Keratinocyte (primary cell): ENCODE measurements around the gene PEX16. TPM values are rescaled to one million over a fixed set of nuclear protein-coding genes. Genes with fewer than 3 reads are reported as not detected.

Experiments
- DNase-seq: peaks from one replicate; pipeline ENCODE4 v3.0.0-alpha.2; 2011; ENCODE audit warnings: low read depth, missing footprints, low spot score
- FAIRE-seq: peaks from 2 replicates; lab custom pipeline; 2011; peaks lifted over from hg19 to GRCh38; lab: Jason Lieb, UNC
- H2AFZ ChIP-seq: 2 replicates; pipeline ENCODE4 v1.6.0; 2012; ENCODE audit warnings: low read length, control low read depth, inconsistent platforms; ENCODE audit not compliant: control insufficient read depth
- H3K27ac ChIP-seq: 2 replicates; pipeline ENCODE4 v1.5.1; 2011; ENCODE audit warnings: low read length; ENCODE audit not compliant: control insufficient read depth, insufficient read depth
- H3K27me3 ChIP-seq: 3 replicates; pipeline ENCODE4 v1.6.0; 2011; ENCODE audit warnings: low read length; ENCODE audit not compliant: control insufficient read depth, insufficient read depth; ENCODE audit errors: extremely low read depth
- H3K36me3 ChIP-seq, 2 experiments: 2 replicates in 1 of 2; 3 replicates in 1 of 2; pipeline ENCODE4 v1.5.1; 2011; ENCODE audit warnings: low read length in 2 of 2, mild to moderate bottlenecking in 1 of 2; ENCODE audit not compliant: control insufficient read depth in 2 of 2, insufficient read depth in 2 of 2; ENCODE audit errors: extremely low read depth in 1 of 2
- H3K4me1 ChIP-seq: 3 replicates; pipeline ENCODE4 v1.5.1; 2011; ENCODE audit warnings: low read length; ENCODE audit not compliant: control insufficient read depth, insufficient read depth; ENCODE audit errors: extremely low read depth
- H3K4me2 ChIP-seq: 3 replicates; pipeline ENCODE4 v1.6.0; 2011; ENCODE audit warnings: low read depth, low read length; ENCODE audit not compliant: control insufficient read depth, insufficient read depth; ENCODE audit errors: extremely low read depth
- H3K4me3 ChIP-seq, 3 experiments: fragments of 200-600 bp in 1 of 3; sonication (generic) in 1 of 3; 2 replicates in 2 of 3; 3 replicates in 1 of 3; pipeline ENCODE4 v1.5.1; 2011 to 2016; ENCODE audit warnings: low read length in 3 of 3, mild to moderate bottlenecking in 3 of 3, control low read depth in 2 of 3, inconsistent platforms in 1 of 3, low read depth in 1 of 3, mixed read lengths in 1 of 3, mixed run types in 1 of 3, moderate library complexity in 1 of 3; ENCODE audit not compliant: control insufficient read depth in 2 of 3, insufficient read depth in 2 of 3; ENCODE audit errors: extremely low read depth in 1 of 3
- H3K79me2 ChIP-seq: 2 replicates; pipeline ENCODE4 v1.6.0; 2012; ENCODE audit warnings: low read length; ENCODE audit not compliant: control insufficient read depth, insufficient read depth
- H3K9ac ChIP-seq: 3 replicates; pipeline ENCODE4 v1.6.0; 2011; ENCODE audit warnings: low read length; ENCODE audit not compliant: control insufficient read depth, insufficient read depth; ENCODE audit errors: extremely low read depth
- H3K9me1 ChIP-seq: 3 replicates; pipeline ENCODE4 v1.6.0; 2011; ENCODE audit warnings: low read length; ENCODE audit not compliant: control insufficient read depth, insufficient read depth; ENCODE audit errors: extremely low read depth
- H3K9me3 ChIP-seq: 2 replicates; pipeline ENCODE4 v1.5.1; 2012; ENCODE audit warnings: low read depth, low read length; ENCODE audit not compliant: control insufficient read depth
- H4K20me1 ChIP-seq: 3 replicates; pipeline ENCODE4 v1.6.0; 2011; ENCODE audit warnings: low read length; ENCODE audit not compliant: control insufficient read depth, insufficient read depth; ENCODE audit errors: extremely low read depth
- CTCF ChIP-seq, 3 experiments: IDR thresholded peaks in 1 of 3; conservative IDR thresholded peaks in 1 of 3; optimal IDR thresholded peaks in 1 of 3; 2 replicates in 2 of 3; 3 replicates in 1 of 3; pipeline versions ENCODE3 to v1.5.1; 2011; ENCODE audit warnings: low read length in 3 of 3, mild to moderate bottlenecking in 3 of 3, moderate library complexity in 2 of 3, control low read depth in 1 of 3, inconsistent platforms in 1 of 3; ENCODE audit not compliant: insufficient read depth in 2 of 3; ENCODE audit errors: extremely low read depth in 1 of 3
- EZH2 ChIP-seq: IDR thresholded peaks from one replicate; pipeline ENCODE4 v1.6.1; 2012; ENCODE audit warnings: inconsistent platforms, mild to moderate bottlenecking, low read length, moderate library complexity
- dilution Hi-C: fragments of 300-500 bp; cut with MboI; formaldehyde crosslinking; loops from one replicate; pipeline ENCODE4 v1.7.0; 2020; ENCODE audit warnings: low sequenced_read_pairs; ENCODE audit not compliant: extremely low pct_ligation_motif_present
- polyA plus RNA-seq, 5 experiments: library from polyadenylated mRNA; depleted of rRNA in 3 of 5; stranded (reverse) in 3 of 5; stranded (forward) in 1 of 5; unstranded in 1 of 5; fragments of >200 nt; gene quantifications; 1 replicate in 1 of 5; 2 replicates in 3 of 5; 3 replicates in 1 of 5; pipeline versions ENCODE4 v1.2.1 to v1.2.3, GENCODE V29; 2011 to 2012; ENCODE audit warnings: missing spikeins in 2 of 5, low read depth in 1 of 5, low replicate concordance in 1 of 5

The PEX16 gene
- polyA plus RNA-seq, 1 donor (not counting 4 experiments of a cell fraction or from before 2014, with no cell fraction given), result 16.7 TPM

GRCh38 chr11:45931739-45932138 is 14.1 kb upstream of the PEX16 start:
- dilution Hi-C loops, result no loop called here

GRCh38 chr11:45930951-45931570 is 13.4 kb upstream of the PEX16 start:
- H3K4me2 ChIP-seq, result peak overlapping the region; percentile 53
- H3K9me3 ChIP-seq, result no peaks in the 10 kb centered on the region
- peak overlapping the region; percentile 78 for H3K27ac ChIP-seq
- H3K27me3 ChIP-seq, result no peaks in the 10 kb centered on the region
- peaks cover 78% of the 10 kb centered on the region for H3K4me1 ChIP-seq
- no peaks in the 10 kb centered on the region for H3K79me2 ChIP-seq
- peak overlapping the region in 1 of 3 experiments; percentile 15 for H3K4me3 ChIP-seq
- H3K9me1 ChIP-seq, result peaks cover 2% of the 10 kb centered on the region
- H3K36me3 ChIP-seq, result peaks cover 4 to 13% of the 10 kb centered on the region in 2 experiments
- FAIRE-seq, result peak; percentile 98
- H3K9ac ChIP-seq, result peak overlapping the region; percentile 56
- dilution Hi-C loops, result no loop called here
- H2AFZ ChIP-seq, result no peak overlapping the region
- peak; percentile 65 for DNase-seq
- no peaks in the 10 kb centered on the region for H4K20me1 ChIP-seq
- no peak for TF ChIP-seq CTCF (optimal IDR thresholded peaks at IDR 0.05 in 1 of 3, IDR thresholded peaks at IDR 0.05 in 1 of 3, conservative IDR thresholded peaks at IDR 0.05 in 1 of 3; ENCODE audit: extremely low read depth in 1 of 3, insufficient read depth in 2 of 3, low read length in 3 of 3)
- TF ChIP-seq EZH2, result no peak

More at GRCh38 chr11:45931739-45932138, 14.1 kb upstream of the PEX16 start:
- Histone ChIP-seq H3K27me3 (no peaks in the 10 kb centered on the region), H3K9me3 (no peaks in the 10 kb centered on the region), H2AFZ (no peak overlapping the region), H4K20me1 (no peaks in the 10 kb centered on the region), H3K4me2 (peak overlapping the region; percentile 53), H3K9me1 (peaks cover 2% of the 10 kb centered on the region), H3K27ac (peak overlapping the region; percentile 78), H3K4me3 (no peak overlapping the region), H3K4me1 (peaks cover 78% of the 10 kb centered on the region), H3K36me3 (peaks cover 5 to 13% of the 10 kb centered on the region in 2 experiments), H3K79me2 (no peaks in the 10 kb centered on the region), H3K9ac (peak overlapping the region; percentile 56)
- FAIRE-seq, result no peak
- DNase-seq, result no peak
- TF ChIP-seq CTCF (optimal IDR thresholded peaks at IDR 0.05 in 1 of 3, IDR thresholded peaks at IDR 0.05 in 1 of 3, conservative IDR thresholded peaks at IDR 0.05 in 1 of 3; ENCODE audit: extremely low read depth in 1 of 3, insufficient read depth in 2 of 3, low read length in 3 of 3) (no peak), EZH2 (no peak)
